ENCODE results near the gene DARS1. TPM values are rescaled to one million over a fixed set of nuclear protein-coding genes. Genes with fewer than 3 reads are reported as not detected.
"Not testable (repeated sequence)": the region's sequence is repeated elsewhere in the genome, so short reads cannot be mapped to it uniquely, and the experiment has no call there.

DARS1 gene
- total RNA-seq, 1 donor from 2014 or later: 83.6 TPM

GRCh38 chr2:135945526-135945925 lies 39.9 kb downstream of the DARS1 start:
- DNase-seq (ENCODE audit: low spot score): no peak

- no peak for DNase-seq (ENCODE audit: low spot score)
Observed at GRCh38 chr2:135944625-135945024, 40.8 kb downstream of the DARS1 start.

- no peak for DNase-seq (ENCODE audit: low spot score)
Observed at GRCh38 chr2:135942936-135943688, 42.3 kb downstream of the DARS1 start.

- no peak for DNase-seq (ENCODE audit: low spot score)
Observed at GRCh38 chr2:135936524-135936923, 48.9 kb downstream of the DARS1 start.

DNA sequence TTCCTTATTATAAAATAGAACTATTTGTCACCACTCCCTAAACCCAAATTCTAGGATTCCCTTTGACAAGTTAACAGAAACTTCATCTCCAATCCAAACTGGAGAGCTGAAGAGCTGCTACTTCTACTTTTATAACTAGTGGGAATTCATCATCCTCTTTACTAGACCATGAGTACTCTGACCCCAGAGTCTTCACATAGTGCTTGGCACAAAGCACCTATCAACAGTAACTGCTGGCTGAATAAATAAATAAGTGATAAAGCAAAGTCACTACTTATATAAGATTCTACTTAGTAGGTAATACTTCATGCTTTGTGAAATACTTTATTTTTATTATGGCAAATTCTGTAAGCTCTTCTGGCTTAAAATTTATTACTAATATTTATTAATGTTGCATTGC lies 49.5 kb downstream of the DARS1 start:
- DNase-seq (ENCODE audit: low spot score): no peak

DNA sequence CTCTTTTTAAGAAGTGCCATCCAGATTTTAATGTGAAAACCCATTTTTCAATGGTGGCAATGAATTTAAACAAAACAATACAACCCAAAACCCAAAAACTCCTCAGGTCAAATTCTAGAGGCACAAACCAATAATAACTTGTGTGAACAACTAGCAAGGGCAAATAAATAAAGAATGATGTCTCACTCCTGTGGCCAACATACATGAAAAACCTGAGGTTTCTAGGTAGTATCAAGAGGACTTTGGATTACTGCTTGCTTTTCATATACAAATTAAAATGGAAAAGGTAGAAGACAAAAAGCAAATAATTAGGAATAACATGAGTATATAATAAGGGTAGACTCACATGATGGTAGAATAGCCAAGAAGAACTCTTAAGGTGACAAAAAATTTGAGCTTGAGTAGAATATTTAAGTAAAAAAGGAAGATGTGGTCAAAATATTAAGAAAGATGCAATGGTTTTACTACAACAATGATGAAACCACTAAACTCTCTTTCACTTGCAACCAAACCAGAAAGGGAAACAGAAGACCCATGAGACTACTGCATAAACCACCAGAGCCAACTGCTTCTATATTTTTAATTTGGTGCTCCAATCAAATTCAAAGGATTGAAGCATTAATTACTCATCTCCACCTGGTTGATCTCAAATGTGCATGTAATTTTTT lies 53.5 kb downstream of the DARS1 start:
- DNase-seq (ENCODE audit: low spot score): no peak

- DNase-seq (ENCODE audit: low spot score): no peak
Observed at GRCh38 chr2:135926605-135927004, 58.8 kb downstream of the DARS1 start.

- no peak for DNase-seq (ENCODE audit: low spot score)
Observed at GRCh38 chr2:135925571-135925970, 59.9 kb downstream of the DARS1 start.

DNA sequence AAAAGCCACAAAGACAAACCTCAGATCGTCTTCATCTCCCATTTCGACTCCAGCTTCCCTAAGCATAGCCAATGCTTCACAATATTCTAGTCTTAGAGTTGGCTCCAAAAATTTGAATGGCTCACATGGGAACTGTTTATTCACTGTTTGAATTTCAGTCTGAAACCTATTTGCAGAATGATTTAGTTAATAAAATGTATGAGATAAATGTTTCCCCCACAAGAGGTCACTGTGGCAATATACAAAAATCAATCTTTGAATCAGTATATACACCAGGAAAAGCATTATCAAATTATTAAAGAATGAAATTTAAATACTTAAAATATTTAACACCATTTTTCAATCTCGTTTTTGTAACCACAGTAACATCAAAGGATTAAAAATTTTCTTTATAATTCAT lies 69.2 kb downstream of the DARS1 start:
- DNase-seq (ENCODE audit: low spot score): no peak

GRCh38 chr2:135914485-135914884 lies 70.9 kb downstream of the DARS1 start:
- no peak for DNase-seq (ENCODE audit: low spot score)

DNA sequence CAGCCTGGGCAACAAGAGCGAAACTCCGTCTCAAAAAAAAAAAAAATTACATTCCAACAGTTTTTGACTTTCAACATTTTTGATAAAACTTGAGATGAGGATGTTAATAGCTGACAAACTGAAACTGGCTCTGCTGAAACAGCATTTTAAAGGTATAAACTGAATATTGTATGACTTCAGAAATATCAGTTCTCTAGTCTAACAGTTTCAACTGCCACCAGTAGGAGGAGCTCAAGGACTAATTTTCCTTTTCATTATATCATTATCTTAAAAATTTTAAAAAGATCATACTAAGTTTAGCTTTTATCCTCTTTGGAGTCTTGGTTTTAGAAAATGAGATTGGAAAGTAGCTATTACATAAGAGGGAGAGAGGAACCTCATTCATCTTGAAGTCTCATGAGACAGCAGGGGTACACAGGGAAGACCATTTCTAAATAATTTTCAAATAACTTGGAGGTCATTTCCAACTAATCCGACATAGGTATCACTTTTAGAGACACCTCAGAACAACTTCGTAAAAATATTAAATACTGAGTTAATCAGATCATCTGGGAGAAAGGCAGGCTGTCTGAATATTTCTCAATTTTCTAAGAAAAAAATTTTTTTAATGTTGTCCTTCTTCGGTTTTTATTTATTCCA lies 71.6 kb downstream of the DARS1 start:
- no peak for DNase-seq (ENCODE audit: low spot score)

DNA sequence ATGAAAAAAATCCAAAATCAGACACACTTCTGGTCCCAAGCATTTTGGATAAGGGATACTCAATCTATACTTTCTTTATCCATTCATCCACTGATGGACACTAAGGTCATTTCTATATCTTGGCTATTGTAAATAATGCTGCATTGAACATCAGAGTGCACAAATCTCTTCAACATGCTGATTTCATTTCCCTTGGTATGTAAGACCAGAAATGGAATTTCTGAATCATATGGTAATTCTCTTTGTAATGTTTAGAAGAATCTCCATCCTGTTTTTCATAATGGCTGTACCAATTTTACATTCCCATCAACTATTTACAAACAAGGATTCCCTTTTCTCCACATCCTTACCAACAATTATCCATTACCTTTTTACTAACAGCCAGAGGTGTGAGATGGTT lies 75.5 kb downstream of the DARS1 start:
- no peak for DNase-seq (ENCODE audit: low spot score)

GRCh38 chr2:135905679-135906078 lies 79.7 kb downstream of the DARS1 start:
- DNase-seq (ENCODE audit: low spot score): no peak

GRCh38 chr2:135904341-135904989 lies 81.0 kb downstream of the DARS1 start:
- DNase-seq (ENCODE audit: low spot score): no peak

- no peak for DNase-seq (ENCODE audit: low spot score)
Observed at GRCh38 chr2:135903650-135904049, 81.8 kb downstream of the DARS1 start.

- no peak for DNase-seq (ENCODE audit: low spot score)
Observed at GRCh38 chr2:135899567-135899966, 85.9 kb downstream of the DARS1 start.

DNA sequence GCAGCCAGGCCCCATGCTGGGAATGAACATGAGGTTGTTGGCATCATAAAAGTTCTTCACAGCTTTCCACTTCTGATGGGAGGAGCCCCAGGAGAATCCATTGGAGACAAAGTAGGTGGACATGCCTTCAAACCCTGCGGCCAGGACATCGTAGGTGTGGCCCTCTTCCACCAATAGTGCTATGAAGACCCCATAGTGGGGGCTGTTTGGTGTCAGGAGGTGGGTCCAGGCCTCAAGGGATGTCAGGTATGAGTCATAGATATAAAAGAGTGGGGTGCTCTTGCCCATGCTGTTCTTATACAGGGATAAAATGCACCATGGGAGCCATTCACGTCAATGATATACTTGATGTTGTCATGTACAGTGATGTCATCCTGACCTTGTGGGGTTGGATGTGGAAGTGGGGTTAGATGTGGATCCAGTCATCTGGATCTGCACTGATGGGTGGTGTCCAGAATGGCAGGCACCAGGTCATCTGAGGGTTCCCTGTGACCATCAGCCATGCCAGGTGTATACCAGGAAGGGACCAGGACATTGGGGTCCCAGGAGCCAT lies 87.1 kb downstream of the DARS1 start:
- DNase-seq (ENCODE audit: low spot score): no peak

- no peak for DNase-seq (ENCODE audit: low spot score)
Observed at GRCh38 chr2:135894930-135895329, 90.5 kb downstream of the DARS1 start.

- DNase-seq (ENCODE audit: low spot score): no peak
Observed at GRCh38 chr2:135893374-135893794, 92.0 kb downstream of the DARS1 start.

- DNase-seq (ENCODE audit: low spot score): no peak
Observed at GRCh38 chr2:135890835-135891234, 94.6 kb downstream of the DARS1 start.

- no peak for DNase-seq (ENCODE audit: low spot score)
Observed at GRCh38 chr2:135890149-135890548, 95.3 kb downstream of the DARS1 start.

DNA sequence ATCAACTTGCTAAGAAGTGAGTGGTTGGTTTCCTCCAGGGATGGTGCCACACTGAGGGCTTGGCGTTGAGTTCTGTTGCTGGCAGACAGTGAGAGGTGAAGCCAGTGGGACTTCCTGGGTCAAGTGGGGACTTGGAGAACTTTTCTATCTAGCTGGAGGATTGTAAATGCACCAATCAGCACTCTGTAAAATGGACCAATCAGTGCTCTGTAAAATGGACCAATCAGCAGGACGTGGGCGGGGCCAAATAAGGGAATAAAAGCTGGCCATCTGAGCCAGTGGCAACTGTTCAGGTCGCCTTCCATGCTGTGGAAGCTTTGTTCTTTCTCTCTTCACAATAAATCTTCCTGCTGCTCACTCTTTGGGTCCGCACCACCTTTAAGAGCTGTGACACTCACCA lies 96.8 kb downstream of the DARS1 start:
- not testable (repeated sequence) for DNase-seq (ENCODE audit: low spot score)
